ENCODE measurements around the gene CMIP.

- TF ChIP-seq CTCF (IDR thresholded peaks at IDR 0.05) (no peak), POLR2A (IDR thresholded peaks at IDR 0.05) (no peak), POLR2AphosphoS5 (IDR thresholded peaks at IDR 0.05) (no peak)
These were observed 38.7 kb downstream of the CMIP start for GRCh38 chr16:81483064-81483969.

All from sigmoid colon (tissue), 4 donors.